ENCODE results near the gene BMP8A.

DNA sequence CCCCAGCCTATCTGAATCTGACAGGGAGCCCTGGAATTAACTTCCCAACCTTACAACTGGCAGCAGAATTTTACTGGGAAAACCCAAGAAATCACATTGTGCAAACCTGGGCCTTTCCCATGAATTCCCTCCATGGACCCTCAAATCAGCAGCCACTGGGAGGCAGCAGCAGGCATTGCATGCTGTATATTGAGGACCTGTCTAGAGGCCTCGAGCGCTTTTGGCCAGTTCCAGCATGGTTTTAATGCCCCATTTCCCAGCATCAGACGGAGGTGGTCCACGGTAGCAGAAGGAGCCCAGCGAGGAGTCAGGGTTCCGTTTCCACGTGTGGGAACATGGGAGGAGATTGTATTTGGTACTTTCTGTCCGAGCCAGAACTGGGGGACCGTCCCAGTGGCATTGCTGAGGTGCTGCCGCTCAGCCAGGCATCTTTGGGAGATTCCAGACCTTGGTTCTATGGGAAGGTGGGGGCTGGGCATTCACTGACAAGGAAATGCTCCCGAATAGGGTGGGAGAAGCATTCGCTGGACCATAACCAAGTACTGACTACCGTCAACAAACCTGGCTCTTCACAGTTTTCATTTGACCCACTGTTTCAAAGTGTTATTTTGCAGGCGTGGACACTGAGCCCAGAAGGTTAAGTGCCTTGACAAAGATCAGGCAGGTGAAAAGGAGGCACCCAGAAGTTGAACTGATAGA, 15.9 kb downstream of the BMP8A start:
- no peak for TF ChIP-seq EZH2 (IDR thresholded peaks at IDR 0.05)
- TF ChIP-seq, protein P1, sequence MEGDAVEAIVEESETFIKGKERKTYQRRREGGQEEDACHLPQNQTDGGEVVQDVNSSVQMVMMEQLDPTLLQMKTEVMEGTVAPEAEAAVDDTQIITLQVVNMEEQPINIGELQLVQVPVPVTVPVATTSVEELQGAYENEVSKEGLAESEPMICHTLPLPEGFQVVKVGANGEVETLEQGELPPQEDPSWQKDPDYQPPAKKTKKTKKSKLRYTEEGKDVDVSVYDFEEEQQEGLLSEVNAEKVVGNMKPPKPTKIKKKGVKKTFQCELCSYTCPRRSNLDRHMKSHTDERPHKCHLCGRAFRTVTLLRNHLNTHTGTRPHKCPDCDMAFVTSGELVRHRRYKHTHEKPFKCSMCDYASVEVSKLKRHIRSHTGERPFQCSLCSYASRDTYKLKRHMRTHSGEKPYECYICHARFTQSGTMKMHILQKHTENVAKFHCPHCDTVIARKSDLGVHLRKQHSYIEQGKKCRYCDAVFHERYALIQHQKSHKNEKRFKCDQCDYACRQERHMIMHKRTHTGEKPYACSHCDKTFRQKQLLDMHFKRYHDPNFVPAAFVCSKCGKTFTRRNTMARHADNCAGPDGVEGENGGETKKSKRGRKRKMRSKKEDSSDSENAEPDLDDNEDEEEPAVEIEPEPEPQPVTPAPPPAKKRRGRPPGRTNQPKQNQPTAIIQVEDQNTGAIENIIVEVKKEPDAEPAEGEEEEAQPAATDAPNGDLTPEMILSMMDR (IDR thresholded peaks at IDR 0.05): peak; percentile 59
- no peak for TF ChIP-seq EZH2phosphoT487 (IDR thresholded peaks at IDR 0.05)
